Erythroblast (primary cell): ENCODE measurements around the gene SZT2.
"Not testable (repeated sequence)": the region's sequence is repeated elsewhere in the genome, so short reads cannot be mapped to it uniquely, and the experiment has no call there.

Experiments
- DNase-seq, 2 experiments: peaks; one replicate each; lab custom pipeline; 2025; lab: John Stamatoyannopoulos, UW
- GATA1 ChIP-seq: IDR thresholded peaks from 2 replicates; pipeline ENCODE4 v1.6.1; 2011; ENCODE audit warnings: low read depth, mild to moderate bottlenecking, control low read depth, low read length, moderate library complexity
- POLR2A ChIP-seq: IDR thresholded peaks from 2 replicates; pipeline ENCODE4 v1.6.1; 2011; ENCODE audit warnings: mild to moderate bottlenecking, low read length

SZT2 gene

GRCh38 chr1:43367904-43368645 lies 21.6 kb upstream of the SZT2 start, which contains the start of gene ELOVL1:
Gene ELOVL1, minus strand, starts transcription at chr1:43368011. Its CDS starts 2,402 bp downstream, at chr1:43365609.
- peak; percentile 91 to 93 for DNase-seq
- no peak for TF ChIP-seq GATA1
- peak; percentile 61 for TF ChIP-seq POLR2A

GRCh38 chr1:43368646-43369020 lies 21.1 kb upstream of the SZT2 start:
- no peak for DNase-seq
- no peak for TF ChIP-seq POLR2A
- TF ChIP-seq GATA1 = no peak

GRCh38 chr1:43369779-43370178 lies 19.9 kb upstream of the SZT2 start:
- DNase-seq = not testable (repeated sequence)

- no peak for DNase-seq
- TF ChIP-seq POLR2A (no peak), GATA1 (no peak)
Observed at GRCh38 chr1:43370564-43370963, 19.1 kb upstream of the SZT2 start.

GRCh38 chr1:43372172-43372571 lies 17.5 kb upstream of the SZT2 start:
- TF ChIP-seq POLR2A = no peak
- TF ChIP-seq GATA1 = no peak
- DNase-seq = no peak

GRCh38 chr1:43373066-43373940 lies 16.4 kb upstream of the SZT2 start:
- DNase-seq = peak in 1 of 2 experiments; percentile 47

GRCh38 chr1:43376723-43377235 lies 12.9 kb upstream of the SZT2 start:
- TF ChIP-seq GATA1 (no peak), POLR2A (no peak)
- DNase-seq = no peak

More at GRCh38 chr1:43373066-43373940, 16.4 kb upstream of the SZT2 start:
- TF ChIP-seq GATA1 (no peak), POLR2A (no peak)

GRCh38 chr1:43377831-43378230 lies 11.9 kb upstream of the SZT2 start:
- TF ChIP-seq GATA1 (no peak), POLR2A (no peak)
- no peak for DNase-seq

- TF ChIP-seq POLR2A = no peak
- no peak for DNase-seq
Observed at GRCh38 chr1:43379476-43379875, 10.2 kb upstream of the SZT2 start.

- DNase-seq = no peak
- TF ChIP-seq POLR2A (no peak), GATA1 (no peak)
Observed at GRCh38 chr1:43381612-43382011, 8.1 kb upstream of the SZT2 start.

GRCh38 chr1:43382027-43382779 lies 7.5 kb upstream of the SZT2 start:
- peak in 1 of 2 experiments; percentile 21 for DNase-seq
- TF ChIP-seq POLR2A (no peak), GATA1 (no peak)

GRCh38 chr1:43383449-43383848 lies 6.2 kb upstream of the SZT2 start:
- no peak for TF ChIP-seq GATA1
- no peak for TF ChIP-seq POLR2A
- peak in 1 of 2 experiments; percentile 23 for DNase-seq

GRCh38 chr1:43386676-43387075 lies 3.0 kb upstream of the SZT2 start:
- TF ChIP-seq GATA1 = no peak
- TF ChIP-seq POLR2A = no peak
- DNase-seq = no peak

GRCh38 chr1:43387976-43388599 lies 1.6 kb upstream of the SZT2 start:
- peak; percentile 61 to 70 for DNase-seq
- no peak for TF ChIP-seq POLR2A
- TF ChIP-seq GATA1 = no peak

GRCh38 chr1:43388613-43389012 lies 1.1 kb upstream of the SZT2 start:
- no peak for TF ChIP-seq GATA1
- peak; percentile 43 to 63 for DNase-seq
